Islet of Langerhans (tissue), 1 donor: ENCODE measurements around the gene MGMT.

Experiments
- FAIRE-seq: peaks from one replicate; lab custom pipeline; 2011; peaks lifted over from hg19 to GRCh38; lab: Jason Lieb, UNC

MGMT gene

GRCh38 chr10:129764011-129764900, 297.2 kb downstream of the MGMT start:
- no peak for FAIRE-seq

DNA sequence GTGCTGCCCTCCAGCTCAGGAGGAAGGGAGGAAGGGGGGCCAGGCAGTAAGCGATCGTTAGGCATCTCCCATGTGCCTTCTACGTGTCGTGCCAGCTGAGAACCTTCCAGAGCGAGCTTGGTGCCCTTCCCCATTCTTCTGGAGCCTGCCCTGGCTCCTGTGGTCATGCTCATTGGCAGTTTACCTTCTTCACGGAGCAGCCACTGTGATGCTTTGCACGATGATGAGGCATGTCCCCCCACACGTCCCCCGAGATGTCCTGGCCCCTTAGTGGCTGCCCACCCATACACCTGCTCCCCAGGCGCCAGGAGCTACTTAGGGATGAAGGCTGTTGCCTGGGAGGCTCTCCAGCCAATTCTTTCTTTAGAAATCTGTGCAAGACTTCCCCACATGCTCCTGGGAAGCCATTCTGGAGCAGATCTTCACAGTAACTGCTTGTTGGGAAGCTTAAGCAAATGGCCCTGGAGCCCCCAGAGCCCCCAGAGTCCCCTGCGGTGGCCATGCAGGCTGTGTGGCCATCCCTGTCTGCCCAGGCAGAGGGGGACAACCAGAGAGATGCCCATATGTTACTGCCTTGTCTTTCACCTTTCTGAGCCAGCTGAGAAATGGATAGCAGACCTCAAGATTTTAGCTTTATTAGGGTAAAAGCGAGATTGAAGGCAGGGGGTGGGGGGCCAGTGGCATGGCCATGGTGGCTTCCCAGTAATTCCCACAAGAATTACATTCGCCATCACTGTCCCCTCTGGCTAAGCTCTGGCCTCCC, 298.0 kb downstream of the MGMT start:
- FAIRE-seq, result no peak

DNA sequence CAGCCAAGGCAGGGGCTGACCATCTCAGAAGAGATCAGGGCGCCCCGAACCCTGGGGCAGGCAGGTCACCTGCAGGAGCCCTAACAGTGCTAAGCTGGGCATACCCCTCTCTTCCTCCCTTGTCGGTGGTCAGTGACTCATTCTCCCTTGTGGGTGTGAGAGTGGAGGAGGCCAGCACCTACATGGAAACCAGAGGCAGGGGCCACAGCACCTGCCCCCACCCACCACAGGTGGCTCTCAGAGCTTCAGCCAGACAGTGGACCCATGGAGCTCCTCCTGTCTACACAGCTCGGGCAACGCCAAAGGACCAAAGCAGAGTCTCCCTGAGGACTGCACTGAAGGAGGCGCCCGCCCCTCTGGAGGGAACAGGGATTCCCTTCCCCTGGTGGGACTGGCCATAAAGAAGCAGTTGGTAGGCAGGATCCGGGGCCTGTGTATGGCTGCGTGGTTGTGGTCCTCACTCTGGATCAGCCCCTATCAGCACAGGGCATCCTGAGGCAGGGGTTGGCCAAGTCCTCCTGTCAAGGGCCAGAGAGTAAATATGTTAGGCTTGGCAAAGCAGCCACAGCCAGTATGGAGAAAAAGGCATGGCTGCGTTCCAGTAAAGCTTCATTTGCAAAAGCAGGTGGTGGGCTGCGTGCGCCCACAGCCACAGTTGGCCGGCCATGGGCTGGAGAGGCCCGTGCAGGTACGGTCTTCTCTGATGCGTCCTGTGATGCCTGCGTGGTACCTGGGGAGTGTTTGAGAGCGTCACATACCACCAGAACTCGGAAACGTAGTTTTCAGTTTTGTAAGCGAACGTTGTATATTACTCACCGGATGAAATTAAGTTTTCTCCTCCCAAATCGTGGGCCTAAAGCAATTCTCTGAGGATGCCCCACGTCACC, 298.9 kb downstream of the MGMT start:
- no peak for FAIRE-seq

DNA sequence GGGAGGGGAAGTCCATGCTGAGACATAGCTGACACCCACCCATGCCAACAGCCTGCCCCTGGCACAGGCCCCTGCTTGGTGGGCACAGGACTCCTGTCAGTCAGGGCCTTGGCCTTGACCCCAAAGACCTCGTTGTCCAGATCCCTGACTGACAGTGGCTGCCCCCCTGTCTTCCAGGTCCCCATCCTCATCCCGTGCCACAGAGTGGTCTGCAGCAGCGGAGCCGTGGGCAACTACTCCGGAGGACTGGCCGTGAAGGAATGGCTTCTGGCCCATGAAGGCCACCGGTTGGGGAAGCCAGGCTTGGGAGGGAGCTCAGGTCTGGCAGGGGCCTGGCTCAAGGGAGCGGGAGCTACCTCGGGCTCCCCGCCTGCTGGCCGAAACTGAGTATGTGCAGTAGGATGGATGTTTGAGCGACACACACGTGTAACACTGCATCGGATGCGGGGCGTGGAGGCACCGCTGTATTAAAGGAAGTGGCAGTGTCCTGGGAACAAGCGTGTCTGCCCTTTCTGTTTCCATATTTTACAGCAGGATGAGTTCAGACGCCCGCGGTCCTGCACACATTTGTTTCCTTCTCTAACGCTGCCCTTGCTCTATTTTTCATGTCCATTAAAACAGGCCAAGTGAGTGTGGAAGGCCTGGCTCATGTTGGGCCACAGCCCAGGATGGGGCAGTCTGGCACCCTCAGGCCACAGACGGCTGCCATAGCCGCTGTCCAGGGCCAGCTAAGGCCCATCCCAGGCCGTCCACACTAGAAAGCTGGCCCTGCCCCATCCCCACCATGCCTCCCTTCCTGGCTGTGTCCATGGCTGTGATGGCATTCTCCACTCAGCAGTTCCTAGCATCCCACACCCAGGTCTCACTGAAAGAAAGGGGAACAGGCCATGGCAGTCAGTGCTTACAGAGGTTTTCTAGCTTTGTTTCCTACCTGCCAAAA, 299.8 kb downstream of the MGMT start:
- FAIRE-seq, result no peak

- no peak for FAIRE-seq
These were observed 300.7 kb downstream of the MGMT start for GRCh38 chr10:129767751-129768150.

- no peak for FAIRE-seq
These were observed 301.7 kb downstream of the MGMT start for GRCh38 chr10:129768437-129769355.

GRCh38 chr10:129769381-129770116, 302.5 kb downstream of the MGMT start:
- FAIRE-seq, result no peak

DNA sequence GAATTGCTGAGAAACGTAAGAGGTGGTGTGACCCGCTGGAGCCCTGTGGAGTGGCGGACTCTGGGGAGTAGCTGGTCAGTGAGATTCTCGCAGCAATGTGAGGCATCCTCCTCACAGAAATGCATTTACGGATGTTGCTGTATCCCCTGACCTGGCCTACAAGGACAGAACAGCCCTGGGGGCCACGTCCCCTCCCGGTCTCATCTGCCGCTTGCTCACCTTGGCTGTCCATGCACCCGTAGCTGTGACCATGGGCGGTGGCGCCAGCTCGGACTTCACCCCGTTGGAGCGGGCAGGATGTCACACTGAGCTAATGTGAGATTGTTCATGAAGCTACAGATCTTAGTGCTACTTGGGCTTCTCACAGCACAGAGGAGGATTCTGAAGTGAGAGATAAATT, 303.2 kb downstream of the MGMT start:
- no peak for FAIRE-seq

GRCh38 chr10:129771024-129771423, 304.0 kb downstream of the MGMT start:
- no peak for FAIRE-seq

- FAIRE-seq, result no peak
These were observed 304.5 kb downstream of the MGMT start for GRCh38 chr10:129771576-129771975.

DNA sequence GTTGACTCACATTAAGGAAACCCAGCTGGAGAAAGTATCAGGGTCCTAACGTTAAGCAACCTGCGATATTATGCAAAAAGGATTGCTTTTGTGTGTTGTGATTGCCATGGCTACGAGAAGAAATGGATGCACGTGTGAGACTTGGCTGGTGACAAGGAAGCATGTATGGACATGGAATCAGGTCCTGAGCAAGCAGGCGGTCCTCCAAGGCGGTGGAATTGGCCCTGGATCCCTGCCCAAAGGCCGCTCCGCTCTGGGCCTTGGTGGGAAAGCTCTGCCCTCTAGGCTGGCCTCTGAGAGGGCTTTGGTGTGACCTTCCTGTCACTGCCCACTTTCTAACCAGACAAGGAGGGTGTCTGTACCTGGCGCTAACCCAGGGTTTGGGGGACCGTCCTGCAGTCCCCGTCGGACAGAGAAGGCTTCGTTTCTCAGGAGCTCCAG, 305.0 kb downstream of the MGMT start:
- FAIRE-seq, result no peak

GRCh38 chr10:129772468-129773358, 305.7 kb downstream of the MGMT start:
- no peak for FAIRE-seq

DNA sequence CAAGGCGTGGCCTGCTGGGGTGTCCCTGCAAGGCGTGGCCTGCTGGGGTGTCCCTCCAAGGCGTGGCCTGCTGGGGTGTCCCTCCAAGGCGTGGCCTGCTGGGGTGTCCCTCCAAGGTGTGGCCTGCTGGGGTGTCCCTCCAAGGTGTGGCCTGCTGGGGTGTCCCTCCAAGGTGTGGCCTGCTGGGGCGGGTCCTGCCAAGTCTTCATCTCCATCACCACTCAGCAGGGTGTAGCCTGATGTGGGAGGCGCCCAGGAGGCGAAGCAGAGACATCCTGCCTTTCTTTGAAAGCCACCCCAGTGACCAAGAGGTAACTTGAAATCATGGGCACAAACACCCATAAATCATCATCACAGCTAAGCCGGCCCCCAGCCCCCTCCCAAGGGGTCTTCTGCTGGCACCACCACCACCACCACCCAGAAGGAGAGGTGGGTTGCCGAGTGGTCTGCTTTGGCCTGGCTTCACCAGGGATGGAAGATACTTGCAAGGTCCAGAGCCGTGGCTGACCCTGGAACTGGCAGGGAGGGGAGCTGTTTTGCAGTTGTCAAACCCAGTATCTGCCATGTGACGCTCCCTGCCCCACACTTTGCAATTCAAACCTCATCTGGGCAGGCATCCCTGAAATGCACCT, 306.4 kb downstream of the MGMT start:
- FAIRE-seq, result no peak

- FAIRE-seq, result no peak
These were observed 307.2 kb downstream of the MGMT start for GRCh38 chr10:129774082-129774735.

DNA sequence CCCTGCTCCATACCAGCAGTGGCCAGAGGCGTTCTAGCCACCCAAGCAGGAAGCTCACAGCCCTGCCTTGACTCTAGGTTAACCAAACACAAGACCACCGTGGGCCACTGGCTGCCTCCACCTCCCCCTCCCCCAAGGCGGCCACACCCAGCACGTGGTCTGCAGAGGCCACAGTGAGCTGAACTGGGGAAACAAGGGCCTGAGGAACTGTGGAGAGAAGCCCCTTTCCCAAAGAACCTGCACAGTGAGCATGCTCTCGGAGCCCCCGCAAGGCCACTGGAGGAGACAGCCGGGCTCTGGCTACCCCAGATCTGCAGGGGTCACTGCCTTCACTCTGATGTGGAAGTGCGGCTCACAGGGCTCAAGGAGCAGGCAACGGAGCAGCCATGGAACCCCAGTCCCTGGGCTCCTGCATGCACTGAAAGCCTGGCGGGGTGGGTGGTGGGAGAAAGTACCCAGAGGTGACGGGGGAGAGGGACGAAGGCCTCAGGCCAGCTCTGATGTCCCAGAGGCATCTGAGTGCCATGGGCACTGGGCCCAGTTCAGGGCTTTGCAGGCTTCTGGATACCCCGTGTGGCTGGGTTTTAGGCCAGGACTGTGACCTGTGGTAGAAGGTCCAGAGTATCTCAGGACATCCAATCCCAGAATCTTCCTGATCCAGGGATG, 307.8 kb downstream of the MGMT start:
- no peak for FAIRE-seq

DNA sequence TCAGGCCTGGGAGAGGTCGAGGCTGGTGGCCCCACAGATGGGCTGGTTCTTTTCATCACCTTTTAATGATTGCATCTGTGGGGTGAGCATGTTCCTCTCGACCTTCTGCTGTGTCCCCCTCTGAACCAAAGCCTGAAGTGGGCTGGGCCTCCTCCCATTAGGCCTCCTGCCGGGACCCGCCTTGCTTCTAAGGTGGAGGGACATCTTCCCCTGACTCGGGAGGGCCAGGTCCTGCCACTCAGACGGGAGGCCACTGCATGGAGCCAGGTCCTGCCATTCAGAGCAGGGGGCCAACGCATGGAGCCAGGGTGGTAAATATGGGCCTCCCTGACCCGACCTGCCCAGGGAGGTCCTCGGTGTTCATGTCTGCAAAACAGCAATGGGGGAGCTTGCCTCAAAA, 308.6 kb downstream of the MGMT start:
- FAIRE-seq, result no peak

DNA sequence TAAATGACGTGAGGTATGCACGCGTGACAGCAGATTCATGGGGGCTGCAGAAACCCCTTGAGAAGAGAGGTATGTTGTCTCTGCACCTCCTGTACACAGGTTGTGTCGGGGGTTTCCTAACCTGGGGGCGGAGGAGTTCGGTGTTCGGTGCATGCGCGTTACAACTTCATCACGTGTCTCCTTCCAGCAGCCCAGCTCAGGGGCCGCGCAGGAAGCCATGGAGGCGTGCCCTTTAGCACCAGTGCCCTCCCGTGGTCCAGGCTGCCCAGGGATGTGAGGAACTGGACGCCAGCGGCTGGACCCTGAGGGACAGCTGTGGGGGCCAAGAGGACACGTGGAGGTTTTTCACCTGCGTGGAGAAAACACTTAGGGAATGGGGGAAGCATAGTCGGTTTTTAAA, 310.6 kb downstream of the MGMT start:
- no peak for FAIRE-seq
